PFSK-1 (cell line): Measurements from ENCODE around the gene SARM1.

Source experiments
- FOXP2 ChIP-seq: optimal IDR thresholded peaks from 2 replicates; pipeline ENCODE3; 2011; ENCODE audit warnings: borderline replicate concordance, control low read depth, inconsistent platforms; ENCODE audit not compliant: insufficient read depth; ENCODE audit errors: extremely low read length, extremely low read depth
- POLR2AphosphoS5 ChIP-seq: IDR thresholded peaks from 2 replicates; pipeline ENCODE4 v1.6.1; 2012; ENCODE audit warnings: low read depth, mild to moderate bottlenecking, control low read depth, low read length, moderate library complexity
- REST ChIP-seq, 2 experiments: IDR thresholded peaks; 2 replicates each; pipeline versions ENCODE4 v1.6.1 to v1.8.0; 2011 to 2012; ENCODE audit warnings: low read depth in 2 of 2, low read length in 2 of 2, control low read depth in 1 of 2, inconsistent platforms in 1 of 2, mild to moderate bottlenecking in 1 of 2, moderate library complexity in 1 of 2; ENCODE audit not compliant: insufficient read depth in 1 of 2

GRCh38 chr17:28397687-28398279, 26.3 kb downstream of the SARM1 start:
- TF ChIP-seq POLR2AphosphoS5 (no peak), FOXP2 (no peak), REST (IDR thresholded peaks at IDR 0.05; ENCODE audit: insufficient read depth in 1 of 2, low read depth in 2 of 2, low read length in 2 of 2) (no peak)
